C4-2B (cell line): ENCODE results near the gene SP100.

Experiments
- H3K27ac ChIP-seq: fragments of 450-650 bp; 2 replicates; pipeline ENCODE4 v1.5.1; 2017
- ZFX ChIP-seq: fragments of 450-650 bp; IDR thresholded peaks from 2 replicates; pipeline ENCODE4 v1.6.1; 2017
- TF ChIP-seq, protein P1 (sequence below): fragments of 450-650 bp; conservative IDR thresholded peaks from 2 replicates; pipeline ENCODE4 v1.5.1; 2017; ENCODE audit warnings: mild to moderate bottlenecking

Gene SP100

DNA sequence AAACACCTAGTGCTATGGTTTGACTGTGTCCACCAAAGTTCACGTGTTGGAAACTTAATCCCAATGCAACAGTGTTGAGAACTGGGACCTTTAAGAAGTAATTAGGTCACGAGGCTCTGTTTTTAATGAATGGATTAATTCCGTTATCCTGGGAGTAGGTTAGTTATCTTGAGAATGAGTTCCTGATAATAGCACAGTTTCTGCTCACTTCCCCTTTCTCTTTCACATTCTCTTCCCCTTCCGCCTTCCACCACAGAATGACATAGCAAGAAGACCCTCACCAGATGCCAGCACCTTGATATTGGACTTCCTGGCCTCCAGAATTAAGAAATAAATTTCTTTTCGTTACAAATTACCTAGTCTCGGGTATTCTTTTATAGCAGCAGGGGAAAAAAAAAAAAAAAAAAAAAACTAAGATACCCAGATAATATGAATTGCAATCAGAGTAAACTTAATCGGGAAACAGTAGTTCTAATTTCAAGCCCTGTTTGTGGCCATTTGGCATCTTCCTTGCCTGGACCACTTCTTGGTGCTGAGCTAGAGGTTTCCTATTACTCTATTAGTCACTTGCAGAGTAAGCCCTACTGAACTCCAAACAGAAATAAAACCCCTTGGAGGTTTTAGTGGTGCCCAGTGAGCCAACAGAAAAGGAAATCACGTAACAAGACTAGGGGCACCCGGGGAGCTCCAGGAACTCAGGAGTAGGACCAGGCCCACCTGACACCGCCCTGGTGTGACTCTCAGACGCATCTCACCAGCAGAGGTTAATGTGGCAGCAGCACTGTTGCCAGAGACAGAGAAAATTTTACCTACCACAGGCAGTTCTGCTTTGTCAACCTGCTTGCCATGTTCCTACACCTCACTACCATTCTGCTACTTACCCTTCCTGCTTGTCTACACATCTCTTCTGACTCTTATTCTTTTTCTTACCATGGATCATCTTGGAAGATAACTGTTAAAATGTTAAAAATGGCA, 149.1 kb downstream of the SP100 start:
- no peak overlapping the region for H3K27ac ChIP-seq
- TF ChIP-seq, protein P1, sequence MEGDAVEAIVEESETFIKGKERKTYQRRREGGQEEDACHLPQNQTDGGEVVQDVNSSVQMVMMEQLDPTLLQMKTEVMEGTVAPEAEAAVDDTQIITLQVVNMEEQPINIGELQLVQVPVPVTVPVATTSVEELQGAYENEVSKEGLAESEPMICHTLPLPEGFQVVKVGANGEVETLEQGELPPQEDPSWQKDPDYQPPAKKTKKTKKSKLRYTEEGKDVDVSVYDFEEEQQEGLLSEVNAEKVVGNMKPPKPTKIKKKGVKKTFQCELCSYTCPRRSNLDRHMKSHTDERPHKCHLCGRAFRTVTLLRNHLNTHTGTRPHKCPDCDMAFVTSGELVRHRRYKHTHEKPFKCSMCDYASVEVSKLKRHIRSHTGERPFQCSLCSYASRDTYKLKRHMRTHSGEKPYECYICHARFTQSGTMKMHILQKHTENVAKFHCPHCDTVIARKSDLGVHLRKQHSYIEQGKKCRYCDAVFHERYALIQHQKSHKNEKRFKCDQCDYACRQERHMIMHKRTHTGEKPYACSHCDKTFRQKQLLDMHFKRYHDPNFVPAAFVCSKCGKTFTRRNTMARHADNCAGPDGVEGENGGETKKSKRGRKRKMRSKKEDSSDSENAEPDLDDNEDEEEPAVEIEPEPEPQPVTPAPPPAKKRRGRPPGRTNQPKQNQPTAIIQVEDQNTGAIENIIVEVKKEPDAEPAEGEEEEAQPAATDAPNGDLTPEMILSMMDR: no peak

DNA sequence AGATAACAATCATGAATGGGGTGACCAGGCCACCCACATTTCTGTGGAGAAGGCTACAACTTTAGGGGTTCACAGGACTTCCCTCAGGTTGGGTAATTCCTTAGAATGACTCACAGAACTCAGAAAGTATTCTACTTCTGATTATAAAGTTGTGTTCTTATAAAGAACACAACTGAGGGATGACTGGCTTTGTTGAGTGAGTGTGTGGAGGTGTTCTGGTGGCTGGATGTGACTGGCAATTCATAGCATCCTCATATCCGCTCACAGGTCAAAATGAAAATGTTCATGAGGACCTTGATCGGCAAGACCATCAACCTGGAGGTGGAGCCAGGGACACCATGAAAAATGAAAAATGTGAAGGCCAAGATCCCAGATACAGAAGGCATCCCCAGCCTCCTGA, 153.3 kb downstream of the SP100 start:
- no peak overlapping the region for H3K27ac ChIP-seq
- TF ChIP-seq ZFX: no peak
- TF ChIP-seq, protein P1: no peak

DNA sequence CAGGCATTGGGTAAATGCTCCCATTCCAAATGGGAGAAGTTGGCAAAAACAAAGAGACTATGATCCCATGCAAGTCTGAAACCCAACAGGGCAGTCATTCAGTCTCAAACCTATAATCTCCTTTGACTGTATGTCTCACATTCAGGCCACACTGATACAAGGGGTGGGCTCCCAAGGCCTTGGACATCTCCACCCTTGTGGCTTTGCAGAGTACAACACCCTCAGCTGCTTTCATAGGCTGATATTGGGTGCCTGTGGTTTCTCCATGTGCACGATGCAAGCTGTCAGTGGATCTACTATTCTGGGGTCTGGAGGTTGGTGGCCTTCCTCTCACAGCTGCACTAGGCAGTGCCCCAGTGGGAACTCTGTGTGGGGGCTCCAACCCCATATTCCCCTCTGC, 155.0 kb downstream of the SP100 start:
- TF ChIP-seq, protein P1: no peak
- TF ChIP-seq ZFX: no peak
- no peak overlapping the region for H3K27ac ChIP-seq

DNA sequence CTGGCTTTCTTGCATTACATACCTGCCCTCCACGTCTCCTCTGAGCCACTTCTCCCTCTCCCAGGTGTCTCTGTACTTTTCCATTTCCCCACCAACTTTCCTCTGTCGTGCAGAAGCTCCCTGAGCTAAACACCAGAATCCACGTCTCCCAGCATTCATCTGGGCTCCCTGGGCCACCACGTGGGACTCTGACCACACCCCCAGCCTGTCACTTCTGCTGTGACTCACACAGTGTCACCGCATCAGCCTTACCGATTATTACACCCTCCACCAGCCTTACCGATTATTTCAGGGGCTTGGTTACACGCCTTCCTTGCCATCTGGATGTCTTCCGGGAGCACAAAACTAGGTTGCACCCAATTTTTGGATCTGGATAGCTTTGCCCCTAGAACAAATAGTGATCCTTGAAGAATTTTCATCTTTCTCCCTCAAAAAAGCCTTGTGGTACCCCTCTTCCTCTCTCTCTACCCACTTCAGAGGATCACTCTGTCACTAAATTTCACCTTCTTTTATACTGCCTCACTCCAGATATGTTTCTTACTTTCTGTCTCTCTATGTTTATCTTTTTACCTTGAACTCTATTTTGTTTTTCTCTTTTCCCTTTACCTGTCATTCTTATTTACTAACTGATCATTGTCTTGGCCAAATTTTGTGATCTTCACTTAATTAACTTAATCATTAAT, 159.8 kb downstream of the SP100 start:
- TF ChIP-seq, protein P1: no peak
- no peak for TF ChIP-seq ZFX
- no peak overlapping the region for H3K27ac ChIP-seq

DNA sequence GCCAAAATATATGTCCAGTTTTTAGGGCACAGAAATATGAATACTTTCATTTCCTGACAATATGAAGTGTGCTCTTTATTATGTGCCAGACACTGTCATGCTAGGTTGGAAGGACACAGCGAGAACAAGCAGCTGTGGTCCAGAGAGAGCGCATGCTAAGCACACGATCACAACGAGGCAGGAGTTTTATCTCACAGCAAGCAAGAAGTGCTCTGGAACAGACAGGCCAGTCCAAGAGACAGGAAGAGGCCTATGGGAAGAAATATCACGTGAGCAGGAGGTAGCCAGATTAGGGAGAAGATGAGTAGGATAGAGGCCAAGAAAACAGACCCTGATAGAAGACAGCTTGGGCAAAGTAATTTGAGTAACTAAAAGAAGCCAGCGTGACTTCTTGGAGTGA, 161.1 kb downstream of the SP100 start:
- H3K27ac ChIP-seq: no peak overlapping the region
- no peak for TF ChIP-seq ZFX
- TF ChIP-seq, protein P1: no peak

DNA sequence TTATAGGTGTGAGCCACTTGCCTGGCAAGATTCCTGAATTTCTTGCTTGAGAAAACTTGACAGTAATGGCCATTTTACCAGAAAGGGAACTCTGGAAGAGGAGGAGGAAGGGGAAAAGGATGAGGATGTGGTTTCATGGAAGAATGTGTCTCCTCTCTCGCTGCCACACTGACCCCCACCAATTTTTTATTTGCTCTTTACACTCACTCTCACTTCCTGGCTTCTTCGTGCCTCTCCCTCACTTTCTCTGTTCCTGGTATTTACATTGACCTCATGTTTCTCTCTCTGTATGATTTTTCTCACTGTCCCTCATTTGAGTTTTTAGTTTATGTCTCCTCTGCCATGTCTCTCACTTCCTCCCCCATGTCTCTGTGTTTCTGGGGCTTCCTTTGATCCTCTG, 162.1 kb downstream of the SP100 start:
- TF ChIP-seq ZFX: no peak
- TF ChIP-seq, protein P1: no peak
- H3K27ac ChIP-seq: no peak overlapping the region

DNA sequence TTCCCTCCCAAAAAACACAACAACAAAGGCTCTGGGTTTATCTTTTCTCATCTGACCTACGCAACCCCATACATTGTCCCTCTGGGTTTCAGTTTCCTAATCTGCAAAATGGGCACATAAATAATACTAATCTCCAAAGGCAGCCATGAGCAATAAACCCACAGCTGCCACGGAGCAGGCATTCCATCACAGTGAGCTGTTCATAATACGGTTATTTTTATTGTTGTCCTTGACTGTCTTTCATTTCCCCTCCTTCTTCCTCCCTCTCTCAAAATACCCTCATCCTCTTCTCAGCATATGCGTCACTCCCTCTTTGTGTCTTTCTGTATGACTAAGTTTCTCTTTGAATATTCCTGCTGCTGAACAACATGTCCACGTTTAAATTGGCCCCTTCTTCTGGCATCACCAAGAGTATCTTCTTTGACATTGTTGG, 166.9 kb downstream of the SP100 start:
- no peak overlapping the region for H3K27ac ChIP-seq
- TF ChIP-seq, protein P1: no peak
- TF ChIP-seq ZFX: no peak
